GM19035 (cell line): Measurements from ENCODE around the gene OR4K13.

Source experiments
- ATAC-seq: cut with Tn5 transposase; IDR thresholded peaks from one replicate; pipeline ENCODE4 v1.9.1; 2021; ENCODE audit not compliant: unreplicated experiment

The OR4K13 gene

GRCh38 chr14:20035938-20036337 is at the start of gene OR4K13:
OR4K13 (minus strand) TSS chr14:20036038; CDS start chr14:20034758, 1,280 bp downstream.
- no peak for ATAC-seq

- ATAC-seq = no peak
These were observed 23.9 kb upstream of the OR4K13 start, which contains the start of gene OR4L1 for GRCh38 chr14:20059745-20060144. OR4L1 (plus strand) TSS chr14:20060045; CDS start chr14:20060045, 0 bp downstream.

GRCh38 chr14:20048202-20048601 is 12.4 kb upstream of the OR4K13 start:
- no peak for ATAC-seq

- ATAC-seq = no peak
These were observed 8.4 kb upstream of the OR4K13 start for GRCh38 chr14:20044243-20044642.

- no peak for ATAC-seq
These were observed 389 bp downstream of the OR4K13 start for GRCh38 chr14:20035449-20035848.

- no peak for ATAC-seq
These were observed 4.8 kb downstream of the OR4K13 start for GRCh38 chr14:20031058-20031457.

GRCh38 chr14:20019257-20019865 is 16.5 kb downstream of the OR4K13 start, which contains the start of gene OR4K14:
OR4K14 (minus strand) TSS chr14:20019307; CDS start chr14:20015193, 4,114 bp downstream.
- no peak for ATAC-seq

GRCh38 chr14:20008156-20008555 is 27.7 kb downstream of the OR4K13 start:
- ATAC-seq = no peak

GRCh38 chr14:20002319-20002718 is 33.5 kb downstream of the OR4K13 start:
- no peak for ATAC-seq

GRCh38 chr14:20001863-20002262 is 34.0 kb downstream of the OR4K13 start, which contains the start of gene OR4Q2:
OR4Q2 (plus strand) TSS chr14:20002163.
- no peak for ATAC-seq

- no peak for ATAC-seq
These were observed 42.4 kb downstream of the OR4K13 start for GRCh38 chr14:19993438-19993837.
